ENCODE data around the gene STRN4.
"Not testable (repeated sequence)": the region's sequence is repeated elsewhere in the genome, so short reads cannot be mapped to it uniquely, and the experiment has no call there.

STRN4 gene

DNA sequence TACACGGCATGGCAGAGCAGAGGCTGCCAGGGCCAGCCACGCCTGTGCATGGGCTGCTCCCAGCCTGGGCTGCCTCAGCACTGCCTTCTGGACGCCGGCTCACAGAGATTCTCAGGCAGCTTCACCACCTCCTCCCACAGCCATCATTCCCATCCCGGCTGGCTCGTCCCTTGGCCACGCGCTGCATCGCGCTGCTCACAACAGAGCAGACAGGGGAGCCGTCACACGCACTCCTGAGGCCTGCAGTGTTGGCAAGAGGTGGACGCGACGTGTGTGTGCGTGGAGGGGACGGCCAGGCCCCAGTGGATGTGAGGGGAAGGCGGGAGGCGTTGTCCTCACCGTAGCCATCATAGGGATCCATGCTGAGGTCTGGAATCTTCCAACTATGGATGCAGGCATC lies 21.8 kb downstream of the STRN4 start:
- DNase-seq: no peak

DNA sequence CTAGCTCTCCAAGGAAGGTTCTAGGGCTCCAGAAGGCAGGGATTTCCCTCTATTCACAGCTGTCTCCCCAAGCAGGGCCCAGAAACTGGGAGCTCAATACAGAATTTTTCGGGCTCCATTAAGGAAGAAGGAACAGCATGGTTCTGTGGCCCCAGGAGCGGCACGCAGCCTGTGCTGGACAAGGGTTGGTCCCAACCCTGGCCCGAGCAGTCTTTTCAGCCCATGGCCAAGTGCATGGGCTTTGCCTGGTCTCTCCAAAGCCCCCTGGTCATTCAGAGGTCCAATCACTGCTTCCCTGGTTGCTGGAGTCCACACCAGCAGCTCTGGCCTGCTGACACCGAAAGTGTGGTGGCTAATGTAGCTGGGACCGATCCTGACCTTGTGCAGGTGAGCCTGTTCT lies 22.8 kb downstream of the STRN4 start:
- no peak for DNase-seq

GRCh38 chr19:46723023-46723461 lies 23.2 kb downstream of the STRN4 start:
- DNase-seq: no peak

- no peak for DNase-seq
Measured at GRCh38 chr19:46722421-46723022, 23.7 kb downstream of the STRN4 start.

DNA sequence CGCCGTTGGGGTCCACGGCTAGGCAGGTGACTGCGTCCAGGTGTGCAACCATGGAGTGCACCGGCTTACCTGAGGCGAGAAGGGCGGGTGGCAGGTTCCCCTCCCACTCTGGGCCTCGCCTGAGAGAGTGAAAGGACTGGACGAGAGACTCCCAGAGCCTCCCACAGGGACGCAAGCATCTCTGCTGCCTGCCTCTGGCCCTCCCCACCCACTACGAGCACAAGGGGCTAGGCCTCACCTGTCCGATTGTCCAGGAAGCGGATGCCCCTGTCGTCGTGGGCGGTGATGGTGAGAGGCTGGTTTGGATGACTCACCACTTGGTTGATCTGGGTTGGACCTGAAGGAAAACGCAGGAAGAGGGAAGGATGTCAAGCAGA lies 24.3 kb downstream of the STRN4 start:
- no peak for DNase-seq

- DNase-seq: no peak
Measured at GRCh38 chr19:46721269-46722003, 24.8 kb downstream of the STRN4 start.

- no peak for DNase-seq
Measured at GRCh38 chr19:46720503-46721239, 25.6 kb downstream of the STRN4 start.

GRCh38 chr19:46719629-46720502 lies 26.4 kb downstream of the STRN4 start:
- no peak for DNase-seq

GRCh38 chr19:46718934-46719622 lies 27.2 kb downstream of the STRN4 start:
- DNase-seq: no peak

- no peak for DNase-seq
Measured at GRCh38 chr19:46718157-46718933, 27.9 kb downstream of the STRN4 start.

- DNase-seq: no peak
Measured at GRCh38 chr19:46717716-46718143, 28.5 kb downstream of the STRN4 start.

GRCh38 chr19:46717034-46717715 lies 29.1 kb downstream of the STRN4 start, which contains the start of gene PRKD2:
Gene PRKD2 (minus strand): TSS chr19:46717114. CDS start chr19:46716370, 744 bp downstream.
- DNase-seq: peak; percentile 68

GRCh38 chr19:46716672-46717033 lies 29.6 kb downstream of the STRN4 start:
- DNase-seq: no peak

- DNase-seq: no peak
Measured at GRCh38 chr19:46715975-46716671, 30.1 kb downstream of the STRN4 start.

GRCh38 chr19:46715620-46715974 lies 30.7 kb downstream of the STRN4 start:
- no peak for DNase-seq

DNA sequence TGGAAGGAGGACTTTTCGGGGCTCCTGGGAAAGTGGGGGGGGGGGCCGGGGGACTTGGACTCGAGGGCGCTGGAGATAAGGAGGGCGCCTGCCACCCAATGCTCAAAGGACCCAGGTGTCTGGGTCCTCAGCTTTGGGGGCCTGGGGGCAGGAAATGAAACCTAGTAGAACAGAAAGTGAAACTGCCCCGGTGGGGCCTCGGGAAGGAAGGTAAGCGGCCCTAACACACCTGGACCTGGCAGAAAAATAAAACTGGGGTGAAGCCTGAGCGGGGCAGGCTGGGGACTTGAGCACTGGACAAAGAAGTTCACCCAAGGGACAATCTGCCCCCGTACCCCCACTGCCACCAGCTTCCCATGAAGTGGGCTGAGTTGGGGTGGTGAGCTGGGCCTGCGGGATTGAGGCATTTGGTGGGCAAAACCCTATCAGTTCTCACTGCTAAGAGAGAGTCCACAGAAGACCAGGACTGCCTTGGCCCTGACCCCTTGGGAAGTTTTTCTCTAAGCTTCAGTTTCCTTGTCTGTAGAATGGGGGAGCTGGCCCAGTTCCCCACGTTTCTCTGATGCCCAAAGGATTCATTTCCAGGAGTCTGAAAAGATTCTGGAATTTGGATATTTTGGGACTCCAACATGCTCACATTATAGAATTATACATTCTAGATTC lies 31.7 kb downstream of the STRN4 start:
- no peak for DNase-seq

GRCh38 chr19:46713781-46714443 lies 32.3 kb downstream of the STRN4 start:
- peak; percentile 78 for DNase-seq

- not testable (repeated sequence) for DNase-seq
Measured at GRCh38 chr19:46712768-46713338, 33.4 kb downstream of the STRN4 start.

DNA sequence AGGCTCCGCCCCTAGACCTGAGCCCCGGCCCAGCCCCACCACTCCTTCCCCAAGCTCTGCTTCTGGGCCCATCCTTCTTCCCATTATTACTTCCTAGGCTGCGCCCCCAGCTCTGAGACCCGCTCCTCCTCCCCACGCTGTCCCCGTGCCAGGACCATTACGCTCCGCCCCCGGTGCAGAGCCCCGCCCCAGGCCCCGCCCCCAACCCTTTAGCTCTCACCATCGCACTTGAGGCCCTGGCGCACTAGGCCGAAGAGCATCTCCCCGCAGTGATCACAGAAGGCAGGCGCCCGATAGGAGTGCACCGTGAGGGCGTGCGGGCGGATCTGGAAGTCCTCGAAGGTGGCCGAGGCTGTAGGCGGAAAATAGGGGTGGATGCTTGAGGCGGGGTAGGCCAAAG lies 35.6 kb downstream of the STRN4 start:
- DNase-seq: no peak
